SK-N-SH treated with all-trans-retinoic acid at 6 μM for 48 hours (cell line): ENCODE data around the gene OST4.

ENCODE experiments used
- ARNTL ChIP-seq: fragments of 450-650 bp; formaldehyde crosslinking; IDR thresholded peaks from 2 replicates; pipeline ENCODE4 v1.5.0; 2020; ENCODE audit warnings: low read depth, mild to moderate bottlenecking, moderate library complexity, borderline replicate concordance
- BACH2 ChIP-seq: fragments of 250-450 bp; sonication (Bioruptor Pico); IDR thresholded peaks from 2 replicates; pipeline ENCODE4 v1.9.0; 2021; ENCODE audit warnings: mild to moderate bottlenecking, borderline replicate concordance
- CSRNP3 ChIP-seq: fragments of 250-450 bp; sonication (Bioruptor Pico); IDR thresholded peaks from 2 replicates; pipeline ENCODE4 v1.5.1; 2021; ENCODE audit warnings: mild to moderate bottlenecking, moderate library complexity
- ESRRG ChIP-seq: fragments of 250-450 bp; sonication (Bioruptor Pico); IDR thresholded peaks from 2 replicates; pipeline ENCODE4 v1.6.1; 2021; ENCODE audit warnings: mild to moderate bottlenecking
- GLIS3 ChIP-seq: fragments of 250-450 bp; sonication (Bioruptor Pico); IDR thresholded peaks from 2 replicates; pipeline ENCODE4 v1.5.0; 2020; ENCODE audit warnings: mild to moderate bottlenecking, moderate library complexity
- PPARA ChIP-seq: fragments of 250-450 bp; sonication (Bioruptor Pico); IDR thresholded peaks from 2 replicates; pipeline ENCODE4 v1.5.0; 2020; ENCODE audit warnings: mild to moderate bottlenecking, borderline replicate concordance
- RARB ChIP-seq: fragments of 250-450 bp; sonication (Bioruptor Pico); IDR thresholded peaks from 2 replicates; pipeline ENCODE4 v1.8.0; 2021; ENCODE audit warnings: mild to moderate bottlenecking, moderate library complexity
- SNAI2 ChIP-seq: fragments of 250-450 bp; sonication (Bioruptor Pico); IDR thresholded peaks from 2 replicates; pipeline ENCODE4 v1.5.0; 2020; ENCODE audit warnings: mild to moderate bottlenecking, moderate library complexity
- ZC3H10 ChIP-seq: fragments of 250-450 bp; sonication (Bioruptor Pico); IDR thresholded peaks from 2 replicates; pipeline ENCODE4 v1.5.1; 2021; ENCODE audit warnings: mild to moderate bottlenecking, moderate library complexity
- ZFP3 ChIP-seq: fragments of 250-450 bp; sonication (Bioruptor Pico); IDR thresholded peaks from 2 replicates; pipeline ENCODE4 v1.5.0; 2020; ENCODE audit warnings: mild to moderate bottlenecking, moderate library complexity
- ZNF565 ChIP-seq: fragments of 450-650 bp; formaldehyde crosslinking; conservative IDR thresholded peaks from 2 replicates; pipeline ENCODE4 v1.5.0; 2020; ENCODE audit warnings: low read depth, mild to moderate bottlenecking, moderate library complexity
- ZNF70 ChIP-seq: fragments of 450-650 bp; formaldehyde crosslinking; IDR thresholded peaks from 2 replicates; pipeline ENCODE4 v1.5.0; 2020; ENCODE audit warnings: mild to moderate bottlenecking, moderate library complexity
- ZNF8 ChIP-seq: fragments of 450-650 bp; formaldehyde crosslinking; IDR thresholded peaks from 2 replicates; pipeline ENCODE4 v1.5.0; 2020; ENCODE audit warnings: mild to moderate bottlenecking, moderate library complexity
- TF ChIP-seq, protein P1 (sequence below): fragments of 250-450 bp; sonication (Bioruptor Pico); IDR thresholded peaks from 2 replicates; pipeline ENCODE4 v1.8.0; 2020; ENCODE audit warnings: mild to moderate bottlenecking, moderate library complexity, borderline replicate concordance

- TF ChIP-seq ZC3H10 (no peak), BACH2 (CRISPR knock-in tag) (no peak), ZFP3 (CRISPR knock-in tag) (no peak), SNAI2 (CRISPR knock-in tag) (no peak), GLIS3 (CRISPR knock-in tag) (no peak), CSRNP3 (CRISPR knock-in tag) (no peak), ARNTL (CRISPR knock-in tag) (no peak), RARB (CRISPR knock-in tag) (no peak), ESRRG (CRISPR knock-in tag) (no peak), PPARA (CRISPR knock-in tag) (no peak), ZNF70 (no peak), ZNF8 (CRISPR knock-in tag) (no peak), ZNF565 (CRISPR knock-in tag) (no peak)
- TF ChIP-seq, protein P1, sequence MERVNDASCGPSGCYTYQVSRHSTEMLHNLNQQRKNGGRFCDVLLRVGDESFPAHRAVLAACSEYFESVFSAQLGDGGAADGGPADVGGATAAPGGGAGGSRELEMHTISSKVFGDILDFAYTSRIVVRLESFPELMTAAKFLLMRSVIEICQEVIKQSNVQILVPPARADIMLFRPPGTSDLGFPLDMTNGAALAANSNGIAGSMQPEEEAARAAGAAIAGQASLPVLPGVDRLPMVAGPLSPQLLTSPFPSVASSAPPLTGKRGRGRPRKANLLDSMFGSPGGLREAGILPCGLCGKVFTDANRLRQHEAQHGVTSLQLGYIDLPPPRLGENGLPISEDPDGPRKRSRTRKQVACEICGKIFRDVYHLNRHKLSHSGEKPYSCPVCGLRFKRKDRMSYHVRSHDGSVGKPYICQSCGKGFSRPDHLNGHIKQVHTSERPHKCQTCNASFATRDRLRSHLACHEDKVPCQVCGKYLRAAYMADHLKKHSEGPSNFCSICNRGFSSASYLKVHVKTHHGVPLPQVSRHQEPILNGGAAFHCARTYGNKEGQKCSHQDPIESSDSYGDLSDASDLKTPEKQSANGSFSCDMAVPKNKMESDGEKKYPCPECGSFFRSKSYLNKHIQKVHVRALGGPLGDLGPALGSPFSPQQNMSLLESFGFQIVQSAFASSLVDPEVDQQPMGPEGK (CRISPR knock-in tag) = no peak
These were observed 25.9 kb upstream of the OST4 start for GRCh38 chr2:27097341-27097740.
